Lower leg skin (tissue), 3 donors: ENCODE results near the gene RALGDS.

Experiments used
- CTCF ChIP-seq, 3 donors: fragments of 450-650 bp; IDR thresholded peaks; one replicate each; pipeline ENCODE4 v1.5.1; 2016; ENCODE audit warnings: antibody characterized with exemption in 3 of 3, mild to moderate bottlenecking in 3 of 3, moderate library complexity in 2 of 3
- POLR2A ChIP-seq, 2 donors: fragments of 450-650 bp; IDR thresholded peaks; one replicate each; pipeline ENCODE4 v1.6.1; 2016 to 2017; ENCODE audit warnings: antibody characterized with exemption in 2 of 2, mild to moderate bottlenecking in 1 of 2, moderate library complexity in 1 of 2

- TF ChIP-seq CTCF (IDR thresholded peaks at IDR 0.05) (no peak), POLR2A (IDR thresholded peaks at IDR 0.05) (no peak)
These were observed 13.5 kb upstream of the RALGDS start for GRCh38 chr9:133134388-133135145.
